Measurements from ENCODE around the gene PFN2.

Gene PFN2

GRCh38 chr3:150000641-150001040 is 29.9 kb upstream of the PFN2 start:
- no peak overlapping the region for H3K4me3 ChIP-seq (ENCODE audit: control insufficient read depth, low read depth, low read length)
- TF ChIP-seq CTCF (IDR thresholded peaks at IDR 0.05; ENCODE audit: control insufficient read depth, insufficient read depth, low read depth, low read length, missing control alignments): no peak
- no peak for DNase-seq (ENCODE audit: low read depth)

GRCh38 chr3:149999421-149999820 is 28.7 kb upstream of the PFN2 start:
- DNase-seq (ENCODE audit: low read depth): no peak
- H3K4me3 ChIP-seq (ENCODE audit: control insufficient read depth, low read depth, low read length): no peak overlapping the region
- no peak for TF ChIP-seq CTCF (IDR thresholded peaks at IDR 0.05; ENCODE audit: control insufficient read depth, insufficient read depth, low read depth, low read length, missing control alignments)

GRCh38 chr3:149998946-149999345 is 28.3 kb upstream of the PFN2 start:
- H3K4me3 ChIP-seq (ENCODE audit: control insufficient read depth, low read depth, low read length): no peak overlapping the region
- no peak for TF ChIP-seq CTCF (IDR thresholded peaks at IDR 0.05; ENCODE audit: control insufficient read depth, insufficient read depth, low read depth, low read length, missing control alignments)
- no peak for DNase-seq (ENCODE audit: low read depth)

GRCh38 chr3:149992416-149993058 is 21.8 kb upstream of the PFN2 start:
- DNase-seq (ENCODE audit: low read depth): no peak
- TF ChIP-seq CTCF (IDR thresholded peaks at IDR 0.05; ENCODE audit: control insufficient read depth, insufficient read depth, low read depth, low read length, missing control alignments): no peak

GRCh38 chr3:149990423-149990948 is 19.8 kb upstream of the PFN2 start:
- no peak for DNase-seq (ENCODE audit: low read depth)
- H3K4me3 ChIP-seq (ENCODE audit: control insufficient read depth, low read depth, low read length): no peak overlapping the region
- TF ChIP-seq CTCF (IDR thresholded peaks at IDR 0.05; ENCODE audit: control insufficient read depth, insufficient read depth, low read depth, low read length, missing control alignments): no peak

More at GRCh38 chr3:149992416-149993058, 21.8 kb upstream of the PFN2 start:
- no peak overlapping the region for H3K4me3 ChIP-seq (ENCODE audit: control insufficient read depth, low read depth, low read length)

GRCh38 chr3:149989307-149989706 is 18.6 kb upstream of the PFN2 start:
- no peak overlapping the region for H3K4me3 ChIP-seq (ENCODE audit: control insufficient read depth, low read depth, low read length)
- TF ChIP-seq CTCF (IDR thresholded peaks at IDR 0.05; ENCODE audit: control insufficient read depth, insufficient read depth, low read depth, low read length, missing control alignments): no peak
- DNase-seq (ENCODE audit: low read depth): no peak

Data from AG09309 (cell line).